Measurements from ENCODE around the gene MAPRE3. TPM values are rescaled to one million over a fixed set of nuclear protein-coding genes. Genes with fewer than 3 reads are reported as not detected.

MAPRE3 gene
- total and polyA plus RNA-seq, 2 donors (not counting 1 experiment from before 2014, with no cell fraction given): 7.9 to 13.9 TPM

- no peak overlapping the region for H3K9ac ChIP-seq (ENCODE audit: insufficient read depth, low read length)
- no peaks in the 10 kb centered on the region for H3K36me3 ChIP-seq (ENCODE audit: control insufficient read depth, insufficient read depth, low read length)
- H3K27ac ChIP-seq (ENCODE audit: insufficient read depth, low read length): no peak overlapping the region
- no peaks in the 10 kb centered on the region for H3K27me3 ChIP-seq (ENCODE audit: control insufficient read depth, insufficient read depth, low read length)
- no peaks in the 10 kb centered on the region for H3K9me3 ChIP-seq (ENCODE audit: control insufficient read depth, insufficient read depth, low read depth, low read length)
- H4K20me1 ChIP-seq (ENCODE audit: control insufficient read depth, extremely low read depth, insufficient read depth, low read length): no peaks in the 10 kb centered on the region
- no peak overlapping the region for H3K4me3 ChIP-seq (replicated peaks in 1 of 4; ENCODE audit: control extremely low read depth in 1 of 4, insufficient read depth in 1 of 4, low read depth in 3 of 4, low read length in 4 of 4)
- no peaks in the 10 kb centered on the region for H3K79me2 ChIP-seq (ENCODE audit: control insufficient read depth, insufficient read depth, low read length)
- peak; percentile 34 to 81 for DNase-seq (ENCODE audit: low read depth in 2 of 2)
- TF ChIP-seq CTCF (conservative IDR thresholded peaks at IDR 0.05 in 1 of 2, IDR thresholded peaks at IDR 0.05 in 1 of 2; ENCODE audit: low read depth in 1 of 2, low read length in 2 of 2): no peak
- TF ChIP-seq EZH2 (IDR thresholded peaks at IDR 0.05; ENCODE audit: low read length, missing control alignments): no peak
- no peaks in the 10 kb centered on the region for H3K4me1 ChIP-seq (ENCODE audit: control insufficient read depth, extremely low read depth, insufficient read depth, low read length)
- H2AFZ ChIP-seq (ENCODE audit: low read length): no peak overlapping the region
- H3K4me2 ChIP-seq (ENCODE audit: extremely low read depth, insufficient read depth, low read length): no peak overlapping the region
These were observed 33.4 kb downstream of the MAPRE3 start for GRCh38 chr2:27003857-27004256.

GRCh38 chr2:27006602-27007415 lies 36.4 kb downstream of the MAPRE3 start:
- Histone ChIP-seq H3K27me3 (ENCODE audit: control insufficient read depth, insufficient read depth, low read length) (no peaks in the 10 kb centered on the region), H3K9ac (ENCODE audit: insufficient read depth, low read length) (no peak overlapping the region), H3K27ac (ENCODE audit: insufficient read depth, low read length) (no peak overlapping the region), H3K9me3 (ENCODE audit: control insufficient read depth, insufficient read depth, low read depth, low read length) (no peaks in the 10 kb centered on the region), H2AFZ (ENCODE audit: low read length) (no peak overlapping the region), H3K4me2 (ENCODE audit: extremely low read depth, insufficient read depth, low read length) (no peak overlapping the region), H3K4me1 (ENCODE audit: control insufficient read depth, extremely low read depth, insufficient read depth, low read length) (peaks cover 6% of the 10 kb centered on the region), H4K20me1 (ENCODE audit: control insufficient read depth, extremely low read depth, insufficient read depth, low read length) (peaks cover 1% of the 10 kb centered on the region), H3K79me2 (ENCODE audit: control insufficient read depth, insufficient read depth, low read length) (no peaks in the 10 kb centered on the region), H3K36me3 (ENCODE audit: control insufficient read depth, insufficient read depth, low read length) (no peaks in the 10 kb centered on the region), H3K4me3 (replicated peaks in 1 of 4; ENCODE audit: control extremely low read depth in 1 of 4, insufficient read depth in 1 of 4, low read depth in 3 of 4, low read length in 4 of 4) (no peak overlapping the region)
- no peak for DNase-seq (ENCODE audit: low read depth in 2 of 2)
- no peak for TF ChIP-seq CTCF (conservative IDR thresholded peaks at IDR 0.05 in 1 of 2, IDR thresholded peaks at IDR 0.05 in 1 of 2; ENCODE audit: low read depth in 1 of 2, low read length in 2 of 2)
- TF ChIP-seq EZH2 (IDR thresholded peaks at IDR 0.05; ENCODE audit: low read length, missing control alignments): no peak

GRCh38 chr2:27007416-27008374 lies 37.3 kb downstream of the MAPRE3 start:
- DNase-seq (ENCODE audit: low read depth in 2 of 2): no peak
- H3K79me2 ChIP-seq (ENCODE audit: control insufficient read depth, insufficient read depth, low read length): no peaks in the 10 kb centered on the region
- TF ChIP-seq CTCF (conservative IDR thresholded peaks at IDR 0.05 in 1 of 2, IDR thresholded peaks at IDR 0.05 in 1 of 2; ENCODE audit: low read depth in 1 of 2, low read length in 2 of 2) (no peak), EZH2 (IDR thresholded peaks at IDR 0.05; ENCODE audit: low read length, missing control alignments) (no peak)
- peaks cover 6% of the 10 kb centered on the region for H3K4me1 ChIP-seq (ENCODE audit: control insufficient read depth, extremely low read depth, insufficient read depth, low read length)
- H2AFZ ChIP-seq (ENCODE audit: low read length): no peak overlapping the region
- H3K9ac ChIP-seq (ENCODE audit: insufficient read depth, low read length): no peak overlapping the region
- no peak overlapping the region for H3K4me3 ChIP-seq (replicated peaks in 1 of 4; ENCODE audit: control extremely low read depth in 1 of 4, insufficient read depth in 1 of 4, low read depth in 3 of 4, low read length in 4 of 4)
- H3K4me2 ChIP-seq (ENCODE audit: extremely low read depth, insufficient read depth, low read length): no peak overlapping the region
- H3K27ac ChIP-seq (ENCODE audit: insufficient read depth, low read length): no peak overlapping the region
- H3K27me3 ChIP-seq (ENCODE audit: control insufficient read depth, insufficient read depth, low read length): no peaks in the 10 kb centered on the region
- H4K20me1 ChIP-seq (ENCODE audit: control insufficient read depth, extremely low read depth, insufficient read depth, low read length): peaks cover 1% of the 10 kb centered on the region
- H3K9me3 ChIP-seq (ENCODE audit: control insufficient read depth, insufficient read depth, low read depth, low read length): no peaks in the 10 kb centered on the region
- H3K36me3 ChIP-seq (ENCODE audit: control insufficient read depth, insufficient read depth, low read length): no peaks in the 10 kb centered on the region

Data from fibroblast of lung (primary cell).